GM12891 (cell line): Measurements from ENCODE around the gene OLA1.

Experiments
- DNase-seq: peaks from one replicate; pipeline ENCODE4 v3.0.0; 2011; ENCODE audit warnings: low spot score; ENCODE audit not compliant: insufficient read length
- FAIRE-seq: peaks from 2 replicates; lab custom pipeline; 2011; peaks lifted over from hg19 to GRCh38; lab: Jason Lieb, UNC
- PAX5 ChIP-seq: IDR thresholded peaks from 2 replicates; pipeline ENCODE4 v1.6.1; 2011; ENCODE audit warnings: low read length, moderate library complexity, mild to moderate bottlenecking; ENCODE audit not compliant: insufficient read depth, severe bottlenecking
- POLR2A ChIP-seq: IDR thresholded peaks from 2 replicates; pipeline ENCODE4 v1.6.1; 2011; ENCODE audit warnings: low read depth, low read length, control low read depth
- POLR2AphosphoS5 ChIP-seq: IDR thresholded peaks from 2 replicates; pipeline ENCODE4 v1.6.1; 2011; ENCODE audit warnings: low read depth, low read length, control low read depth
- POU2F2 ChIP-seq: IDR thresholded peaks from 2 replicates; pipeline ENCODE4 v1.6.1; 2011; ENCODE audit warnings: low read depth, mild to moderate bottlenecking, control low read depth, low read length, moderate library complexity
- SPI1 ChIP-seq: IDR thresholded peaks from 2 replicates; pipeline ENCODE4 v1.6.1; 2011; ENCODE audit warnings: low read depth, low read length, control low read depth
- TAF1 ChIP-seq: IDR thresholded peaks from 2 replicates; pipeline ENCODE4 v1.6.1; 2011; ENCODE audit warnings: low read depth, low read length, control low read depth

OLA1 gene

DNA sequence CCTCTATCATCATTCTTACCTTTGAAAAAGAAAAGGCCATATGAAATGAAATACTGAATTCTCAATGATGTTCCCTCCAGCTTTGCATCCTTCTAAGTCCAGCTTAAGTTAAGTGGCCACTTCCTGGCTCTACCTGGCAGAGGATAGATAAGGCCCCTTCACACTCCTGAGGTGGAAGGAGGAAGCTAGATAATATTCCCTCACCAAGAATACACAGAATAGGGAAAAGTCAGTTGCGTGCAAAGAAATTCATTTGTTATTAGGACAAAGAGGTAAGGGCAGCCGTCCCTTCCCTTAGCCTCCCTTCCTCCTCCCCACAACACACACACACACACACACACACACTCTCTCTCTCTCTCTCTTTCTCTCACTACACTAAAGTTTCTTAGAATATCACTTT lies 37.5 kb downstream of the OLA1 start:
- no peak for DNase-seq
- FAIRE-seq = no peak
- no peak for TF ChIP-seq PAX5
- TF ChIP-seq POLR2A = no peak
- no peak for TF ChIP-seq SPI1
- no peak for TF ChIP-seq POLR2AphosphoS5
- no peak for TF ChIP-seq POU2F2
- TF ChIP-seq TAF1 = no peak

GRCh38 chr2:174209325-174209724 lies 39.0 kb downstream of the OLA1 start:
- FAIRE-seq = no peak
- TF ChIP-seq POU2F2 (no peak), PAX5 (no peak), POLR2AphosphoS5 (no peak), SPI1 (no peak), TAF1 (no peak), POLR2A (no peak)
- DNase-seq = no peak

DNA sequence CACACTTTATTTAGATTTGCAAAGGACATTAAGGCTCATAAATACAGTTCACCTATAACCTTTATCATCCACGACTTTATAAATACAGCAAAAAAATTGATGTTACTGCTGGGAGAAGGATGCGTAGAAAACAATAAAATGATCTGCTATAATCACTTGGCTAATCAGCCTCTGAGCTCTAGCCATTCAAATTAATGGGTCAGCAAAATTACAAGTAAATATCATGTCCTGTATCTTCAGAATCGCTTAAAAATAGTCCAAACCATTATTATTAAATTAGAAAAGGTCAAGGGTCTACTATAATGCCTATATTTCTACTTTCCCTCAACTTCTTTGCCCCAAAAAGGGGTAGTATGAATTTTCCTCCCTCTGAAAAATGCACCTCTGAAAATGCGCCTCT lies 40.3 kb downstream of the OLA1 start:
- no peak for DNase-seq
- no peak for FAIRE-seq
- TF ChIP-seq TAF1 (no peak), POU2F2 (no peak), SPI1 (no peak), PAX5 (no peak), POLR2A (no peak), POLR2AphosphoS5 (no peak)

GRCh38 chr2:174205562-174205961 lies 42.8 kb downstream of the OLA1 start:
- FAIRE-seq (no peak), DNase-seq (no peak)
- TF ChIP-seq TAF1 (no peak), POU2F2 (no peak), SPI1 (no peak), PAX5 (no peak), POLR2A (no peak), POLR2AphosphoS5 (no peak)

DNA sequence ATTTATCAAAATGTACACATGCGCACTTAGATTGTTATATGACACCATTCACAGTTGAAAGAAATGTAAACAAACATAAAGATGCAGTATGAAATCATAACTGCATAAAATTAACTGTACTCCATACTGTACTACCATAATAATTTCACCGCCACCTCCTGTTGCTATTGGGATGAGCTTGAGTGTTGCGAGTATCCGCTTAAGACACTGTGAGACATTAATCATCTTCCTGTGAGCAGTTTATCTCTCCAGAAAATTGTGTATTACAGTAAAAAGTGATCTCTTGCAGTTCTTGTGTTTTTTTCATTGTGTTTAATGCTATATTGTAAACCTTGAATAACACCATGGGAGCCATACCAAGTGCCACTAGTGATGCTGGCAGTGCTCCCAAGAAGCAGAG lies 46.1 kb downstream of the OLA1 start:
- DNase-seq (no peak), FAIRE-seq (no peak)
- no peak for TF ChIP-seq SPI1
- TF ChIP-seq PAX5 = no peak
- TF ChIP-seq POU2F2 = no peak
- no peak for TF ChIP-seq POLR2AphosphoS5
- no peak for TF ChIP-seq TAF1
- TF ChIP-seq POLR2A = no peak

- no peak for DNase-seq
- no peak for FAIRE-seq
- TF ChIP-seq TAF1 (no peak), POLR2A (no peak), PAX5 (no peak), POLR2AphosphoS5 (no peak), SPI1 (no peak), POU2F2 (no peak)
These were observed 49.3 kb downstream of the OLA1 start for GRCh38 chr2:174198846-174199564.

DNA sequence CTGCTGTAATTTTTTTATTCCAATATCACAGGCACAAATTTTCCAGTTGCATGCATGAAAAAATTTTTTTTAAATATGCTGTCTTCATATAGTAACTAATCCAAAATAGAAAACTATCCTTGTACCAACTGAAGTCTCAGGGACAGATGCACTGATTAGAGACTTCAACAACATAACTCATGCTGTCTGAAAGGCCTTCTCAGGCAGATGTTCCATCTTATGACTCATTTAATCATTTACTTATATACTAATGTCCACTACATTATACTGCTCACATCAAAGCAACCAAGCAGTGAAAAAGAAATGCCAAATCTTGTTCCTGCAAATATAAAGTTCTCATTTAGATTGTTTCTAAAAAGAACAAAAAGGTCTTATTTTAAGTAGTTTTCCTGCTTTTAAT lies 53.1 kb downstream of the OLA1 start:
- DNase-seq = no peak
- TF ChIP-seq PAX5 (no peak), TAF1 (no peak), POLR2AphosphoS5 (no peak), SPI1 (no peak), POU2F2 (no peak), POLR2A (no peak)
- no peak for FAIRE-seq

GRCh38 chr2:174193737-174194136 lies 54.6 kb downstream of the OLA1 start:
- FAIRE-seq = no peak
- no peak for TF ChIP-seq TAF1
- TF ChIP-seq PAX5 = no peak
- DNase-seq = no peak

DNA sequence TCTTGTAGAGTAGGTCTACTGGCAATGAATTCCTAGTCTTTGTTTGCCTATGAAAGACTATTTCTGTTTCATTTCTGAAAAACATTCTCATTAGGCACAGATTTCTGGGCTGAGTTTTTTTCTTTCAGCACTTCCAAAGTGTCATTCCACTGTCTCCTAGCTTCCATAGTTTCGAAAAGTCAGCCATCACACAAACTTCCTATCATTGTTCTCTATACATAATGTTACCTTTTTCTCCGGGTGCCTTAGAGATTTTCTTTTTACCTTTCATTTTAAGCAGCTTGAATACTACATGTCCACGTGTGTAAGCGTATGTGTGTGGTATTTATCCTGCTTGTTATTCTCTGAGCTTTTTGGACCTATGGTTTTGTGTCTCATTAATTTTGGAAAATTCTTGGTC lies 55.7 kb downstream of the OLA1 start:
- no peak for DNase-seq
- FAIRE-seq = no peak
- TF ChIP-seq POLR2A (no peak), SPI1 (no peak), TAF1 (no peak), POU2F2 (no peak), POLR2AphosphoS5 (no peak), PAX5 (no peak)

- TF ChIP-seq TAF1 = no peak
- TF ChIP-seq POLR2A = no peak
- FAIRE-seq (no peak), DNase-seq (no peak)
These were observed 56.8 kb downstream of the OLA1 start for GRCh38 chr2:174191342-174192074.
